PC-9 (cell line): ENCODE data around the gene VPS35.

ENCODE experiments used
- CTCF ChIP-seq: fragments of 200-600 bp; sonication (generic); conservative IDR thresholded peaks from 2 replicates; pipeline ENCODE4 v1.6.1; 2017; ENCODE audit warnings: mixed run types, antibody characterized with exemption, mild to moderate bottlenecking, moderate library complexity
- EZH2 ChIP-seq: fragments of 200-600 bp; sonication (generic); IDR thresholded peaks from 2 replicates; pipeline ENCODE4 v1.8.0; 2017; ENCODE audit warnings: antibody characterized with exemption, low read depth

- TF ChIP-seq CTCF (no peak), EZH2 (no peak)
These were observed 40.3 kb downstream of the VPS35 start for GRCh38 chr16:46648656-46649055.
